K562 (cell line): ENCODE measurements around the gene AQP11. TPM values are rescaled to one million over a fixed set of nuclear protein-coding genes. Genes with fewer than 3 reads are reported as not detected.

Experiments used
- ATAC-seq: fragments of 200-7000 bp; cut with Tn5 transposase; 3 replicates; pipeline ENCODE4 v1.9.1; 2020; ENCODE audit warnings: moderate library complexity
- BruUV-seq: library from RNA; stranded (reverse); fragments of 400-500 nt; replicated peaks from 2 replicates; lab custom pipeline; 2021; lab: Mats Ljungman, UMichigan
- CTCF ChIA-PET: fragments of 300-600 bp; formaldehyde crosslinking; extraction: SDS; loops from one replicate; lab custom pipeline; 2021; ENCODE audit warnings: low intra/inter-chr PET ratio; lab: Yijun Ruan, JAX
- POLR2A ChIA-PET: fragments of 300-600, 350-650 bp; sonication (Branson Sonifier 250); formaldehyde crosslinking; extraction: SDS; loops from one replicate; lab custom pipeline; 2021; ENCODE audit warnings: antibody characterized with exemption, inconsistent platforms; lab: Yijun Ruan, JAX
- DNase-seq, 4 experiments: peaks; one replicate each; pipeline versions ENCODE4 v3.0.0 to v3.0.0-alpha.2; 2011 to 2018; ENCODE audit warnings: low spot score in 3 of 4, mixed read lengths in 3 of 4; ENCODE audit errors: extremely low read depth in 1 of 4
- FAIRE-seq: peaks from 2 replicates; lab custom pipeline; 2011; peaks lifted over from hg19 to GRCh38; lab: Jason Lieb, UNC
- H2AFZ ChIP-seq: 2 replicates; pipeline ENCODE4 v1.6.0; 2011; ENCODE audit warnings: low read depth, low read length, control low read depth, inconsistent platforms
- H3K27ac ChIP-seq: fragments of 200-600 bp; 3 replicates; pipeline ENCODE4 v1.8.0; 2011; ENCODE audit warnings: low read depth, mild to moderate bottlenecking, control low read depth, inconsistent platforms, low read length, moderate library complexity, mixed read lengths; ENCODE audit errors: extremely low read depth
- H3K27me3 ChIP-seq, 2 experiments: fragments of 300-600 bp in 1 of 2; 2 replicates in 1 of 2; 3 replicates in 1 of 2; pipeline versions ENCODE4 v1.6.0 to v1.8.0; 2011; ENCODE audit warnings: inconsistent platforms in 2 of 2, low read length in 2 of 2, mild to moderate bottlenecking in 1 of 2, mixed read lengths in 1 of 2, moderate library complexity in 1 of 2; ENCODE audit not compliant: control insufficient read depth in 2 of 2, insufficient read depth in 2 of 2
- H3K36me3 ChIP-seq: fragments of 300-600 bp; 3 replicates; pipeline ENCODE4 v1.8.0; 2011; ENCODE audit warnings: mild to moderate bottlenecking, low read length, inconsistent platforms; ENCODE audit not compliant: control insufficient read depth, insufficient read depth
- H3K4me1 ChIP-seq, 2 experiments: fragments of 200-600 bp in 1 of 2; replicated peaks in 1 of 2; 2 replicates in 1 of 2; 3 replicates in 1 of 2; pipeline versions ENCODE4 v1.5.1 to v1.8.0; 2011; ENCODE audit warnings: inconsistent platforms in 2 of 2, low read length in 2 of 2, mild to moderate bottlenecking in 1 of 2, mixed read lengths in 1 of 2, moderate library complexity in 1 of 2; ENCODE audit not compliant: control insufficient read depth in 2 of 2, insufficient read depth in 2 of 2
- H3K4me2 ChIP-seq: 2 replicates; pipeline ENCODE4 v1.6.1; 2011; ENCODE audit warnings: low read length, control low read depth, inconsistent platforms, mixed read lengths; ENCODE audit not compliant: insufficient read depth
- H3K4me3 ChIP-seq: fragments of 200-600 bp; sonication (generic), shearing (Covaris generic); 2 replicates; pipeline ENCODE4 v1.5.1; 2016; ENCODE audit warnings: control low read depth, inconsistent platforms
- H3K79me2 ChIP-seq: fragments of 200-600 bp; 3 replicates; pipeline ENCODE4 v1.8.0; 2011; ENCODE audit warnings: low read length, inconsistent platforms; ENCODE audit not compliant: control insufficient read depth, insufficient read depth
- H3K9ac ChIP-seq, 2 experiments: 2 replicates each; pipeline versions ENCODE4 v1.6.0 to v1.6.1; 2011; ENCODE audit warnings: low read depth in 2 of 2, low read length in 2 of 2, control low read depth in 1 of 2, inconsistent platforms in 1 of 2, mild to moderate bottlenecking in 1 of 2, mixed read lengths in 1 of 2; ENCODE audit not compliant: insufficient read depth in 1 of 2
- H3K9me1 ChIP-seq: one replicate; pipeline ENCODE4 v1.6.0; 2011; ENCODE audit warnings: inconsistent platforms, mild to moderate bottlenecking, low read length, moderate library complexity; ENCODE audit not compliant: control insufficient read depth, insufficient read depth
- H3K9me3 ChIP-seq: replicated peaks from 2 replicates; pipeline ENCODE4 v1.5.1; 2011; ENCODE audit warnings: low read depth, low read length, inconsistent platforms; ENCODE audit not compliant: control insufficient read depth, insufficient read depth
- H4K20me1 ChIP-seq: replicated peaks from 2 replicates; pipeline ENCODE4 v1.6.1; 2011; ENCODE audit warnings: low read length, inconsistent platforms, mixed read lengths; ENCODE audit not compliant: control insufficient read depth, insufficient read depth
- BACH1 ChIP-seq: fragments of 200-800 bp; sonication (Bioruptor generic); IDR thresholded peaks from 2 replicates; pipeline ENCODE4 v1.6.1; 2016; ENCODE audit warnings: missing genetic modification characterization, missing compliant biosample characterization
- FOXJ2 ChIP-seq: fragments of 200-800 bp; sonication (Bioruptor generic); IDR thresholded peaks from 2 replicates; pipeline ENCODE4 v1.6.1; 2016; ENCODE audit warnings: missing genetic modification characterization, missing compliant biosample characterization
- HDAC3 ChIP-seq: fragments of 450-650 bp; IDR thresholded peaks from 2 replicates; pipeline ENCODE4 v1.6.1; 2018; ENCODE audit warnings: borderline replicate concordance, mild to moderate bottlenecking, moderate library complexity; ENCODE audit not compliant: partially characterized antibody
- KAT8 ChIP-seq: fragments of 450-650 bp; IDR thresholded peaks from 2 replicates; pipeline ENCODE4 v1.6.1; 2016; ENCODE audit warnings: low read depth, mild to moderate bottlenecking
- MECOM ChIP-seq: fragments of 250-450 bp; sonication (Bioruptor Pico); IDR thresholded peaks from 2 replicates; pipeline ENCODE4 v1.8.0; 2022; ENCODE audit warnings: inconsistent platforms
- NONO ChIP-seq, 2 experiments: fragments of 200-400 bp in 1 of 2; fragments of 450-650 bp in 1 of 2; formaldehyde crosslinking in 1 of 2; IDR thresholded peaks; 2 replicates each; pipeline ENCODE4 v1.6.1; 2017; ENCODE audit warnings: low read depth in 2 of 2, mild to moderate bottlenecking in 2 of 2, moderate library complexity in 2 of 2, low read length in 1 of 2
- PHB2 ChIP-seq: fragments of 450-650 bp; IDR thresholded peaks from 2 replicates; pipeline ENCODE4 v1.6.1; 2017; ENCODE audit warnings: low read depth
- WGBS: fragments of 100-300 bp; shearing (Covaris generic); methylation state at CpG from one replicate; pipeline ENCODE4 v1.1.6; 2016; ENCODE audit warnings: low coverage, mixed read lengths; ENCODE audit not compliant: insufficient coverage; ENCODE audit errors: missing lambda C conversion rate; 5-methylcytosine and 5-hydroxymethylcytosine counted together
- in situ Hi-C: fragments of 300-500 bp; cut with MboI; formaldehyde crosslinking; loops from 4 replicates; pipeline ENCODE4 v1.15.0; 2018; ENCODE audit warnings: inconsistent platforms, mixed read lengths
- intact Hi-C: fragments of 100-400 bp; cut with micrococcal nuclease; formaldehyde crosslinking; loops from 2 replicates; pipeline ENCODE4 v1.14.2; 2022
- polyA plus RNA-seq, 8 experiments: library from polyadenylated mRNA; depleted of rRNA in 4 of 8; stranded (reverse) in 5 of 8; unstranded in 3 of 8; fragments of >200 nt; fragmentation: Nextera tagmentation in 2 of 8; fragmentation: Illumina TruSeq in 1 of 8; extraction: Ambion mirVana in 2 of 8; extraction: Trizol in 1 of 8; gene quantifications; 2 replicates each; pipeline versions ENCODE4 v1.2.1 to v1.2.3, GENCODE V29; 2011 to 2014; ENCODE audit warnings: inconsistent platforms in 1 of 8, missing spikeins in 1 of 8
- total RNA-seq, 7 experiments: library from RNA; depleted of rRNA in 6 of 7; stranded (reverse); fragments of >200 nt in 6 of 7; fragmentation: Illumina TruSeq in 2 of 7; extraction: Trizol in 2 of 7; gene quantifications; 2 replicates each; pipeline versions ENCODE4 v1.2.1 to v1.2.3, GENCODE V29; 2011 to 2021; ENCODE audit warnings: low replicate concordance in 1 of 7

AQP11 gene
- total and polyA plus RNA-seq, 9 of the 15 experiments (the other 6 are each of a cell fraction or from before 2014, with no cell fraction given), result 0.09 to 1.0 (median 0.36) TPM

GRCh38 chr11:77642228-77642627 lies 52.5 kb downstream of the AQP11 start:
- no peak for DNase-seq
- FAIRE-seq, result no peak
- Histone ChIP-seq H3K9ac (no peak overlapping the region), H3K4me3 (no peak overlapping the region), H3K36me3 (no peaks in the 10 kb centered on the region), H3K4me1 (peaks cover 11 to 26% of the 10 kb centered on the region in 2 experiments; a peak in 4 of 5 replicates)
- intact Hi-C loops, result no loop called here
- in situ Hi-C loops, result no loop called here
- WGBS, result 38% methylated on average over 2 of the region's 2 CpGs
- no peak for ATAC-seq
- no peak for TF ChIP-seq NONO (IDR thresholded peaks at IDR 0.05; ENCODE audit: low read depth in 2 of 2, low read length in 1 of 2)
- no peak for TF ChIP-seq BACH1
- no peak for TF ChIP-seq HDAC3
- TF ChIP-seq MECOM (CRISPR knock-in tag), result no peak
- no peak for TF ChIP-seq KAT8
- no peak for TF ChIP-seq FOXJ2 (tag)
- no peak for TF ChIP-seq PHB2
- TF ChIP-seq, all 486 proteins: peak for 0
- Histone ChIP-seq H4K20me1 (no peaks in the 10 kb centered on the region), H3K27me3 (no peaks in the 10 kb centered on the region), H3K9me1 (no peaks in the 10 kb centered on the region), H3K27ac (no peak overlapping the region), H3K79me2 (peaks cover 8% of the 10 kb centered on the region), H3K4me2 (no peak overlapping the region), H2AFZ (peak overlapping the region; percentile 66), H3K9me3 (peaks cover 6% of the 10 kb centered on the region)
- ChIA-PET CTCF (no interaction called here), POLR2A (interaction anchor here (0.8 kb wide), 1 partner anchor 9 kb away, joined by 3 read pairs; no protein-coding TSS in a partner anchor)
- no TSS peak for BruUV-seq
